ENCODE data around the gene LRP8.

GRCh38 chr1:53271446-53272090 is 56.3 kb downstream of the LRP8 start:
- TF ChIP-seq POLR2A (IDR thresholded peaks at IDR 0.05; ENCODE audit: low read depth, low read length) (no peak), TAF1 (IDR thresholded peaks at IDR 0.05; ENCODE audit: low read depth, low read length) (no peak), POLR2AphosphoS5 (IDR thresholded peaks at IDR 0.05; ENCODE audit: low read depth, low read length) (no peak), POU2F2 (IDR thresholded peaks at IDR 0.05; ENCODE audit: low read depth, low read length) (no peak)

All from GM12891 (cell line).